Keratinocyte (primary cell): Measurements from ENCODE around the gene RNF19B.

Experiments used
- EZH2 ChIP-seq: IDR thresholded peaks from one replicate; pipeline ENCODE4 v1.6.1; 2012; ENCODE audit warnings: inconsistent platforms, mild to moderate bottlenecking, low read length, moderate library complexity
- TF ChIP-seq, protein P1 (sequence below), 3 experiments: IDR thresholded peaks in 1 of 3; conservative IDR thresholded peaks in 1 of 3; optimal IDR thresholded peaks in 1 of 3; 2 replicates in 2 of 3; 3 replicates in 1 of 3; pipeline versions ENCODE3 to v1.5.1; 2011; ENCODE audit warnings: low read length in 3 of 3, mild to moderate bottlenecking in 3 of 3, moderate library complexity in 2 of 3, control low read depth in 1 of 3, inconsistent platforms in 1 of 3; ENCODE audit not compliant: insufficient read depth in 2 of 3; ENCODE audit errors: extremely low read depth in 1 of 3

DNA sequence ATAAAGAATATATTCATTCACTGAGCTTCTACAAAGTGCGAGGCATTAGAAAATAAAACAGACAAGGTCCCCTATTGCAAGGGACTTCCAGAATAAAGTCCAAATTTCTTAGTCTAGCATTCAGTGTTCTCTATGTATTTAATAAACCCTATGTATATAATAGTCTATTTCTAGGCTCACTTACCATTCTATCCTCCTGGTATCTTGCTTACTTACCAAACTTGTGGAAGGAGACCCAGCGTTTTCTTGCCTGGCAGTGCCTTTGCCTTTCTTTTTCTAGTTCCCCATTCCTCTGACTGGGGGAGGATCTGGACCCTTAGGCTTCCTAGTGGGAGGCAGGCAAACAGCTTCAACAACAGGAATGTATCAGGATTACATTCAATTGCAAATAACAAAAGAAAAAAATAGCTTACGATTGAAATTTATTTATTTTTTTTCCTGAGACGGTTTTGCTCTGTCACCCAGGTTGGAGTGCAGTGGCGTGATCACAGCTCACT lies 690 bp upstream of the RNF19B start:
- TF ChIP-seq, protein P1, sequence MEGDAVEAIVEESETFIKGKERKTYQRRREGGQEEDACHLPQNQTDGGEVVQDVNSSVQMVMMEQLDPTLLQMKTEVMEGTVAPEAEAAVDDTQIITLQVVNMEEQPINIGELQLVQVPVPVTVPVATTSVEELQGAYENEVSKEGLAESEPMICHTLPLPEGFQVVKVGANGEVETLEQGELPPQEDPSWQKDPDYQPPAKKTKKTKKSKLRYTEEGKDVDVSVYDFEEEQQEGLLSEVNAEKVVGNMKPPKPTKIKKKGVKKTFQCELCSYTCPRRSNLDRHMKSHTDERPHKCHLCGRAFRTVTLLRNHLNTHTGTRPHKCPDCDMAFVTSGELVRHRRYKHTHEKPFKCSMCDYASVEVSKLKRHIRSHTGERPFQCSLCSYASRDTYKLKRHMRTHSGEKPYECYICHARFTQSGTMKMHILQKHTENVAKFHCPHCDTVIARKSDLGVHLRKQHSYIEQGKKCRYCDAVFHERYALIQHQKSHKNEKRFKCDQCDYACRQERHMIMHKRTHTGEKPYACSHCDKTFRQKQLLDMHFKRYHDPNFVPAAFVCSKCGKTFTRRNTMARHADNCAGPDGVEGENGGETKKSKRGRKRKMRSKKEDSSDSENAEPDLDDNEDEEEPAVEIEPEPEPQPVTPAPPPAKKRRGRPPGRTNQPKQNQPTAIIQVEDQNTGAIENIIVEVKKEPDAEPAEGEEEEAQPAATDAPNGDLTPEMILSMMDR (optimal IDR thresholded peaks at IDR 0.05 in 1 of 3, IDR thresholded peaks at IDR 0.05 in 1 of 3, conservative IDR thresholded peaks at IDR 0.05 in 1 of 3; ENCODE audit: extremely low read depth in 1 of 3, insufficient read depth in 2 of 3, low read length in 3 of 3): no peak
- TF ChIP-seq EZH2: no peak
